Upper lobe of right lung (tissue), 1 donor: Measurements from ENCODE around the gene TSHB. TPM values are rescaled to one million over a fixed set of nuclear protein-coding genes. Genes with fewer than 3 reads are reported as not detected.

Source experiments
- ATAC-seq: fragments of 200-7000 bp; cut with Tn5 transposase; one replicate; pipeline ENCODE4 v1.9.1; 2020; ENCODE audit warnings: mild to moderate bottlenecking, moderate library complexity
- DNase-seq: peaks from one replicate; pipeline ENCODE4 v3.0.0-alpha.2; 2020
- H3K27ac ChIP-seq: fragments of 200-600 bp; one replicate; pipeline ENCODE4 v1.8.0; 2022
- H3K27me3 ChIP-seq: fragments of 200-600 bp; one replicate; pipeline ENCODE4 v1.8.0; 2022; ENCODE audit warnings: mild to moderate bottlenecking
- H3K36me3 ChIP-seq: fragments of 200-600 bp; one replicate; pipeline ENCODE4 v1.8.0; 2022
- H3K4me1 ChIP-seq: fragments of 200-600 bp; one replicate; pipeline ENCODE4 v1.8.0; 2022
- H3K4me3 ChIP-seq: fragments of 200-600 bp; one replicate; pipeline ENCODE4 v1.8.0; 2022; ENCODE audit warnings: mild to moderate bottlenecking
- H3K9me3 ChIP-seq: fragments of 200-600 bp; one replicate; pipeline ENCODE4 v1.8.0; 2022
- intact Hi-C: fragments of 100-400 bp; cut with DNase I; formaldehyde crosslinking; loops from one replicate; pipeline ENCODE4 v1.11.0; 2022
- total RNA-seq: library from RNA; stranded (reverse); fragmentation: NEBNext Ultra II Directional; extraction: Animal tissue kit (Norgen Biotek cat#: 25700); gene quantifications from one replicate; pipeline ENCODE4 v1.2.1, GENCODE V29; 2021
- TF ChIP-seq, protein P1 (sequence below): fragments of 200-600 bp; IDR thresholded peaks from one replicate; pipeline ENCODE4 v1.8.0; 2022; ENCODE audit warnings: antibody characterized with exemption
- donor health status: DM: no; HTN: yes; CAD: no; lungs with severe emphysema.

TSHB gene
- total RNA-seq, 1 donor from 2014 or later = not detected

DNA sequence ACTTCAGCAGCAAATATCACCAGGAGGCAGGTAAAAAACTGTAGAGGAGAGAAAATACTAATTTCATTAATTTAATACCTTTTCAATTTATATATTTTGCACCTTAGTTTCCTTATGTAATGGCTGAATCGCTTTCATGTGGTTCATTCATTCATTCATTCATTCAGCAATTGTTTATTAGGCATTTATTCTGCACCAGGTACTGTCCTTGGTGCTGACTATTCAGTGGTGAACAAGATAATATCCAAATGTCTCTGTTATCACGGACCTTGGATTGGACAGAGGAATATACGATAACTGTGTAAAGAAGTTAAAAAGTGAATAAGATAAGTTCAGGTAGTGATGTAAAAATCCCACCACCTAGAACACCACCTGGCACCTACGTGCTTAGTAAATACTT is 30.9 kb downstream of the TSHB start:
- no peak overlapping the region for H3K4me3 ChIP-seq
- H3K36me3 ChIP-seq = no peaks in the 10 kb centered on the region
- TF ChIP-seq, protein P1, sequence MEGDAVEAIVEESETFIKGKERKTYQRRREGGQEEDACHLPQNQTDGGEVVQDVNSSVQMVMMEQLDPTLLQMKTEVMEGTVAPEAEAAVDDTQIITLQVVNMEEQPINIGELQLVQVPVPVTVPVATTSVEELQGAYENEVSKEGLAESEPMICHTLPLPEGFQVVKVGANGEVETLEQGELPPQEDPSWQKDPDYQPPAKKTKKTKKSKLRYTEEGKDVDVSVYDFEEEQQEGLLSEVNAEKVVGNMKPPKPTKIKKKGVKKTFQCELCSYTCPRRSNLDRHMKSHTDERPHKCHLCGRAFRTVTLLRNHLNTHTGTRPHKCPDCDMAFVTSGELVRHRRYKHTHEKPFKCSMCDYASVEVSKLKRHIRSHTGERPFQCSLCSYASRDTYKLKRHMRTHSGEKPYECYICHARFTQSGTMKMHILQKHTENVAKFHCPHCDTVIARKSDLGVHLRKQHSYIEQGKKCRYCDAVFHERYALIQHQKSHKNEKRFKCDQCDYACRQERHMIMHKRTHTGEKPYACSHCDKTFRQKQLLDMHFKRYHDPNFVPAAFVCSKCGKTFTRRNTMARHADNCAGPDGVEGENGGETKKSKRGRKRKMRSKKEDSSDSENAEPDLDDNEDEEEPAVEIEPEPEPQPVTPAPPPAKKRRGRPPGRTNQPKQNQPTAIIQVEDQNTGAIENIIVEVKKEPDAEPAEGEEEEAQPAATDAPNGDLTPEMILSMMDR = no peak
- no peak overlapping the region for H3K27ac ChIP-seq
- intact Hi-C loops = no loop called here
- ATAC-seq (no peak), DNase-seq (no peak)
- H3K27me3 ChIP-seq = no peaks in the 10 kb centered on the region
- H3K4me1 ChIP-seq = peaks cover 10% of the 10 kb centered on the region
- H3K9me3 ChIP-seq = no peaks in the 10 kb centered on the region

DNA sequence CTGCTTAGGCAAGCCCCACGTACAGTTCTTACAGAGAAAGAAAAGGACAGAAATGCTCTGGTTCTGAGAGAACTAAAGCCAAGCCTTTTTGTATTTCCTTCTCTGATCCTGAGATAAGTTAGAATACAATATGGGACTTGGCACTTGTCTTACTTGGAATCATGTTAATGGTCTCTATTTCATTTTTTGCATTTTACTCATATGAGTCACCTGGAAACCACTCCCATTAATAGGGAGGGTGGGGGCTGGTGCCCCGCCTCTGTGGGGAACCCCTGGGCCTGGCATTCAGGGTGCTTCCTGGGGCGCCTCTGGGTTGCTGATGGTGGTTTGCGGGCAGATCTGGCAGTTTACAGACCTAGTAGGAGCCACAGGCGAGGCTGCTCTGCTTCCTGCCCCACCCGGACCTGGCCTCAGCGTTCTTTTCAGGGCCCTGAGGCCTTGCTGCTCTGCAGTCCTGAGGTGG is 32.9 kb downstream of the TSHB start:
- TF ChIP-seq, protein P1 = no peak
- intact Hi-C loops = no loop called here
- ATAC-seq (peak; percentile 87), DNase-seq (peak; percentile 70)
- no peaks in the 10 kb centered on the region for H3K36me3 ChIP-seq
- H3K9me3 ChIP-seq = no peaks in the 10 kb centered on the region
- H3K27ac ChIP-seq = no peak overlapping the region
- H3K27me3 ChIP-seq = no peaks in the 10 kb centered on the region
- no peak overlapping the region for H3K4me3 ChIP-seq
- peaks cover 10% of the 10 kb centered on the region for H3K4me1 ChIP-seq

DNA sequence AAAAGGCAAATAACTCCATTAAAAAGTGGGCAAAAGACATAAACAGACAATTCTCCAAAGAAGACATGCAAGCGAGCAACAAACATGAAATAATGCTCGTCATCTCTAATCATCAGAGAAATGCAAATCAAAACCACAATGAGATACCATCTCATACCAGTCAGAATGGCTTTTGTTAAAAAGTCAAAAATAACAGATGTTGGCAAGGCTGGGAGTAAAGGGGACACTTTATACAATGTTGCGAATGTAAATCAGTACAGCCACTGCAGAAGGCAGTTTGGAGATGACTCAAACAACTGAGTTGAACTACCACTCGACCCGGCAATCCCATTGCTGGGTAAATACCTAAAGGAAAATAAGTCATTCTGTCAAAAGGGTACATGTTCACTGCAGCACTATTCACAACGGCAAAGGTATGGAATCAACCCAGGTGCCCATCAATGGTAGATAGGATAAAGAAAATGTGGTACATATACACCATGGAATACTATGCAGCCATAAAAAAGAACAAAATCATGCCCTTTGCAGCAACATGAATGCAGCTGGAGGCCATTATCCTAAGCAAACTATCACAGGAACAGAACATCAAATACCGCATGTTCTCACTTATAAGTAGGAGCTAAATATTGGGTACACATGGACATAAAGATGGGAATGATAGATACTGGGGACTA is 33.7 kb downstream of the TSHB start:
- DNase-seq (no peak), ATAC-seq (no peak)
- TF ChIP-seq, protein P1 = no peak
- Histone ChIP-seq H3K27ac (no peak overlapping the region), H3K9me3 (no peaks in the 10 kb centered on the region), H3K36me3 (no peaks in the 10 kb centered on the region), H3K4me3 (no peak overlapping the region), H3K27me3 (no peaks in the 10 kb centered on the region), H3K4me1 (peaks cover 10% of the 10 kb centered on the region)
- intact Hi-C loops = no loop called here

DNA sequence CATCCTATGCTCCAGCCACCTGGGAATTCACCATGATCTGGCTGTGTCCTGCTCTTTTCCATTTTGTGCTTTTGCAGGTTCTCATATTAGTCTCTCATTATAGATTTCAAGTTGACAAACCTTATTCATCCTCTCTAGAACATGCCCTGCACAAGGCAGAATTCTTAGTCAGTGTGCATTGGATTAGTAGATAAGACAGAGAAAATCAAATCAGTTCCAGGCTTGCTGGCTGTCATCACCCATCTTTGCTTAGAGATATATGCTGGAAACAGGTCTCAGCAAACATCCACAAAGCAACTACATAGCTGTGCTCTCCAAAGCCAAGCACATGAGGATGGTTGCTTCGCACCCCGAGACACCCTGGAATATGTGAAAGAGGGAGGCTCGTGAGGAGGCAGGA is 34.8 kb downstream of the TSHB start:
- Histone ChIP-seq H3K27ac (no peak overlapping the region), H3K9me3 (no peaks in the 10 kb centered on the region), H3K27me3 (no peaks in the 10 kb centered on the region), H3K4me3 (no peak overlapping the region), H3K36me3 (no peaks in the 10 kb centered on the region), H3K4me1 (peaks cover 10% of the 10 kb centered on the region)
- intact Hi-C loops = no loop called here
- no peak for DNase-seq
- no peak for ATAC-seq
- TF ChIP-seq, protein P1 = no peak

DNA sequence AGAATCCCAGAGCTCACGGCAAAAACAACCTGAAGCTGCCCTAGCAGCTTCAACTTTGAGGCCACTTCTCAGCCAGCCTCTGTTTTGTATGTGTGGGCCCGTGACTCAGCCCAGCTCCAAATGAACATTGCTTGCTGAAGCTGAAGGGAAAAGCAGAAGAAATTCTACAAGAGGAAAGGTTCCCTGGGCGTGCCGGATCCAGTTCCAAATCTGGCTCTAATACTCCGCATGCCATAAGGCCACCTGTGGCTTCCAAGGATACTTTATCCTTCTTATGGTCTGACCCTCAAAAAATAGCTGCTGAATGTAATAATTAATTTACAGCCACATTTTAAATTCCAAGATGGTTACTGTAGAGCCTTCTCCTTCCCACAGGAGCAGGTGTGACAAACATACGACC is 35.4 kb downstream of the TSHB start:
- no peak for ATAC-seq
- H3K27ac ChIP-seq = no peak overlapping the region
- peaks cover 10% of the 10 kb centered on the region for H3K4me1 ChIP-seq

More for the DNA sequence above, 35.4 kb downstream of the TSHB start:
- Histone ChIP-seq H3K9me3 (no peaks in the 10 kb centered on the region), H3K4me3 (no peak overlapping the region), H3K27me3 (no peaks in the 10 kb centered on the region), H3K36me3 (no peaks in the 10 kb centered on the region)
- TF ChIP-seq, protein P1 = no peak
- DNase-seq = no peak
- intact Hi-C loops = no loop called here
